H1 (cell line): ENCODE results near the gene MRPS5. TPM values are rescaled to one million over a fixed set of nuclear protein-coding genes. Genes with fewer than 3 reads are reported as not detected.

Experiments
- CTCF ChIA-PET: fragments of 300-600 bp; sonication (Branson Sonifier 250); formaldehyde crosslinking; loops from one replicate; lab custom pipeline; 2021; ENCODE audit not compliant: partially characterized antibody; lab: Charles Lee
- POLR2A ChIA-PET: fragments of 300-600 bp; sonication (Branson Sonifier 250); formaldehyde crosslinking; loops from one replicate; lab custom pipeline; 2021; ENCODE audit warnings: inconsistent platforms; ENCODE audit not compliant: partially characterized antibody; lab: Charles Lee
- DNase-seq, 2 experiments: peaks; one replicate each; pipeline versions ENCODE4 v3.0.0 to v3.0.0-alpha.2; 2010 to 2022; ENCODE audit warnings: low spot score in 2 of 2, low read depth in 1 of 2, mixed read lengths in 1 of 2
- FAIRE-seq: peaks from 2 replicates; lab custom pipeline; 2011; peaks lifted over from hg19 to GRCh38; lab: Jason Lieb, UNC
- H2AFZ ChIP-seq: 2 replicates; pipeline ENCODE4 v1.8.1; 2012; ENCODE audit warnings: low read length, inconsistent platforms
- H2AK5ac ChIP-seq: 2 replicates; pipeline ENCODE4 v1.6.1; 2013; ENCODE audit warnings: low read depth, low read length
- H2BK120ac ChIP-seq: replicated peaks from 2 replicates; pipeline ENCODE3; 2013; ENCODE audit warnings: low read depth, low read length, inconsistent platforms
- H2BK12ac ChIP-seq: 2 replicates; pipeline ENCODE4 v1.6.1; 2013; ENCODE audit warnings: low read depth, low read length
- H2BK15ac ChIP-seq: 2 replicates; pipeline ENCODE4 v1.6.1; 2013; ENCODE audit warnings: low read length
- H2BK20ac ChIP-seq: 2 replicates; pipeline ENCODE4 v1.6.1; 2013; ENCODE audit warnings: low read length
- H2BK5ac ChIP-seq: 2 replicates; pipeline ENCODE4 v1.6.1; 2013; ENCODE audit warnings: low read depth, low read length
- H3K14ac ChIP-seq: 2 replicates; pipeline ENCODE4 v1.6.1; 2013; ENCODE audit warnings: inconsistent platforms; ENCODE audit not compliant: insufficient read length
- H3K18ac ChIP-seq: 2 replicates; pipeline ENCODE4 v1.6.1; 2013; ENCODE audit warnings: low read length; ENCODE audit errors: extremely low read depth
- H3K23ac ChIP-seq: 2 replicates; pipeline ENCODE4 v1.6.1; 2013; ENCODE audit warnings: inconsistent platforms; ENCODE audit not compliant: insufficient read length
- H3K23me2 ChIP-seq: 2 replicates; pipeline ENCODE4 v1.6.1; 2013; ENCODE audit warnings: low read depth, low read length
- H3K27ac ChIP-seq: 2 replicates; pipeline ENCODE4 v1.6.1; 2011; ENCODE audit warnings: low read depth, low read length, inconsistent platforms
- H3K27me3 ChIP-seq, 4 experiments: replicated peaks in 1 of 4; 1 replicate in 1 of 4; 2 replicates in 3 of 4; pipeline versions ENCODE4 v1.6.1 to v1.8.1; 2011 to 2013; ENCODE audit warnings: low read length in 3 of 4, mild to moderate bottlenecking in 3 of 4, inconsistent platforms in 2 of 4, mixed read lengths in 2 of 4, moderate library complexity in 1 of 4; ENCODE audit not compliant: control insufficient read depth in 3 of 4, insufficient read depth in 3 of 4; ENCODE audit errors: extremely low read depth in 1 of 4
- H3K36me3 ChIP-seq, 4 experiments: 2 replicates each; pipeline versions ENCODE4 v1.6.1 to v1.8.1; 2011 to 2013; ENCODE audit warnings: mild to moderate bottlenecking in 4 of 4, low read length in 3 of 4, moderate library complexity in 2 of 4, control low read depth in 1 of 4, inconsistent platforms in 1 of 4; ENCODE audit not compliant: insufficient read depth in 4 of 4, control insufficient read depth in 2 of 4
- H3K4ac ChIP-seq: replicated peaks from 2 replicates; pipeline ENCODE3; 2013; ENCODE audit warnings: low read length, low read depth, mixed read lengths, inconsistent platforms; ENCODE audit not compliant: insufficient read length
- H3K4me1 ChIP-seq, 4 experiments: replicated peaks in 1 of 4; 1 replicate in 1 of 4; 2 replicates in 3 of 4; pipeline versions ENCODE4 v1.6.1 to v1.8.1; 2011 to 2013; ENCODE audit warnings: low read length in 3 of 4, inconsistent platforms in 2 of 4, mixed read lengths in 1 of 4; ENCODE audit not compliant: insufficient read depth in 4 of 4, control insufficient read depth in 3 of 4
- H3K4me2 ChIP-seq, 2 experiments: 2 replicates each; pipeline versions ENCODE4 v1.6.1 to v1.8.1; 2011 to 2013; ENCODE audit warnings: low read depth in 2 of 2, low read length in 2 of 2, control low read depth in 1 of 2, inconsistent platforms in 1 of 2, mild to moderate bottlenecking in 1 of 2; ENCODE audit not compliant: insufficient read depth in 1 of 2
- H3K4me3 ChIP-seq, 4 experiments: fragments of 200-600, 300-600 bp in 1 of 4; sonication (generic), shearing (Covaris generic), sonication (Bioruptor Twin) in 1 of 4; 2 replicates each; pipeline versions ENCODE4 v1.5.1 to v1.8.1; 2011 to 2016; ENCODE audit warnings: low read length in 4 of 4, low read depth in 3 of 4, control low read depth in 2 of 4, inconsistent platforms in 2 of 4, mild to moderate bottlenecking in 2 of 4, mixed read lengths in 1 of 4, moderate library complexity in 1 of 4; ENCODE audit not compliant: insufficient read depth in 2 of 4; ENCODE audit errors: extremely low read depth in 1 of 4
- H3K56ac ChIP-seq: replicated peaks from 2 replicates; pipeline ENCODE3; 2013; ENCODE audit warnings: low read depth, mild to moderate bottlenecking, mixed read lengths, low read length, inconsistent platforms; ENCODE audit not compliant: insufficient read length
- H3K79me1 ChIP-seq: 2 replicates; pipeline ENCODE4 v1.6.1; 2013; ENCODE audit warnings: low read depth, low read length, control low read depth
- H3K79me2 ChIP-seq, 2 experiments: 2 replicates each; pipeline versions ENCODE4 v1.6.1 to v1.8.1; 2012 to 2013; ENCODE audit warnings: low read length in 2 of 2, mild to moderate bottlenecking in 2 of 2, inconsistent platforms in 1 of 2; ENCODE audit not compliant: insufficient read depth in 2 of 2, control insufficient read depth in 1 of 2
- H3K9ac ChIP-seq, 4 experiments: replicated peaks in 1 of 4; 1 replicate in 1 of 4; 2 replicates in 3 of 4; pipeline versions ENCODE4 v1.6.1 to v1.8.1; 2011 to 2013; ENCODE audit warnings: low read depth in 3 of 4, low read length in 3 of 4, control low read depth in 2 of 4, mild to moderate bottlenecking in 2 of 4, moderate library complexity in 2 of 4, inconsistent platforms in 1 of 4; ENCODE audit errors: extremely low read depth in 1 of 4
- H3K9me3 ChIP-seq, 2 experiments: 2 replicates each; pipeline versions ENCODE4 v1.6.1 to v1.8.1; 2012 to 2013; ENCODE audit warnings: mild to moderate bottlenecking in 2 of 2, moderate library complexity in 2 of 2, control low read depth in 1 of 2, inconsistent platforms in 1 of 2, low read depth in 1 of 2, low read length in 1 of 2, mixed read lengths in 1 of 2; ENCODE audit not compliant: insufficient read depth in 2 of 2
- H4K20me1 ChIP-seq, 2 experiments: replicated peaks in 1 of 2; 2 replicates each; pipeline versions ENCODE3 to v1.8.1; 2011 to 2013; ENCODE audit warnings: inconsistent platforms in 2 of 2, low read length in 2 of 2, mild to moderate bottlenecking in 1 of 2; ENCODE audit not compliant: insufficient read depth in 2 of 2, control insufficient read depth in 1 of 2
- H4K5ac ChIP-seq: 2 replicates; pipeline ENCODE4 v1.6.1; 2013; ENCODE audit warnings: low read length, low read depth, mixed read lengths, inconsistent platforms; ENCODE audit not compliant: insufficient read length
- H4K8ac ChIP-seq: 2 replicates; pipeline ENCODE4 v1.8.0; 2013; ENCODE audit warnings: mild to moderate bottlenecking, moderate library complexity, low read length, inconsistent platforms; ENCODE audit not compliant: insufficient read depth; ENCODE audit errors: extremely low read depth
- H4K91ac ChIP-seq: replicated peaks from 2 replicates; pipeline ENCODE3; 2013; ENCODE audit warnings: low read length, mixed read lengths, inconsistent platforms; ENCODE audit not compliant: insufficient read length
- CREB1 ChIP-seq: IDR thresholded peaks from 2 replicates; pipeline ENCODE4 v1.6.1; 2012; ENCODE audit warnings: inconsistent platforms
- EZH2 ChIP-seq: fragments of 200-600 bp; sonication (generic); IDR thresholded peaks from 2 replicates; pipeline ENCODE4 v1.7.1; 2012; ENCODE audit warnings: low read depth, mild to moderate bottlenecking, moderate library complexity, low read length, inconsistent platforms; ENCODE audit not compliant: severe bottlenecking
- KDM4A ChIP-seq: IDR thresholded peaks from one replicate; pipeline ENCODE4 v1.7.1; 2012; ENCODE audit warnings: low read depth, mild to moderate bottlenecking, moderate library complexity, low read length, inconsistent platforms; ENCODE audit not compliant: severe bottlenecking
- POLR2A ChIP-seq, 2 experiments: IDR thresholded peaks; 1 replicate in 1 of 2; 2 replicates in 1 of 2; pipeline ENCODE4 v1.6.1; 2011; ENCODE audit warnings: low read depth in 2 of 2, low read length in 2 of 2, mild to moderate bottlenecking in 2 of 2; ENCODE audit errors: control extremely low read depth in 1 of 2
- RXRA ChIP-seq: IDR thresholded peaks from 2 replicates; pipeline ENCODE4 v1.6.1; 2011; ENCODE audit warnings: low read depth, mild to moderate bottlenecking, low read length, moderate library complexity; ENCODE audit not compliant: insufficient read depth
- SAP30 ChIP-seq: fragments of 300-600 bp; sonication (generic); IDR thresholded peaks from 2 replicates; pipeline ENCODE4 v1.7.1; 2012; ENCODE audit warnings: low read length, moderate library complexity, mild to moderate bottlenecking, inconsistent platforms; ENCODE audit not compliant: insufficient read depth, insufficient replicate concordance
- SUZ12 ChIP-seq: fragments of 200-600 bp; sonication (generic); IDR thresholded peaks from 2 replicates; pipeline ENCODE4 v1.6.1; 2012; ENCODE audit warnings: mild to moderate bottlenecking, inconsistent platforms, low read length, moderate library complexity, mixed read lengths
- WGBS, 2 experiments: shearing (Covaris generic) in 1 of 2; methylation state at CpG; one replicate each; pipeline versions ENCODE4 v1.1.6 to v1.1.7; 2013 to 2015; ENCODE audit warnings: low lambda C conversion rate in 2 of 2, mixed read lengths in 2 of 2, inconsistent platforms in 1 of 2, low coverage in 1 of 2, missing lambda C conversion rate in 1 of 2; ENCODE audit not compliant: insufficient replicate concordance in 2 of 2, insufficient coverage in 1 of 2, insufficient read length in 1 of 2; ENCODE audit errors: extremely low coverage in 1 of 2, missing lambda C conversion rate in 1 of 2; 5-methylcytosine and 5-hydroxymethylcytosine counted together
- polyA plus RNA-seq, 7 experiments: library from polyadenylated mRNA; depleted of rRNA in 3 of 7; stranded (reverse) in 5 of 7; unstranded in 2 of 7; fragments of >200 nt in 5 of 7; fragments of 200-250 nt in 2 of 7; gene quantifications; 1 replicate in 5 of 7; 2 replicates in 1 of 7; 4 replicates in 1 of 7; pipeline versions ENCODE4 v1.2.1 to v1.2.3, GENCODE V29; 2011 to 2013; ENCODE audit warnings: missing spikeins in 2 of 7, mixed read lengths in 2 of 7
- total RNA-seq: library from RNA; stranded (reverse); fragmentation: NEBNext Ultra II Directional; extraction: Animal tissue kit (Norgen Biotek cat#: 25700); gene quantifications from 2 replicates; pipeline ENCODE4 v1.2.1, GENCODE V29; 2021
- TF ChIP-seq, protein P1 (sequence below): IDR thresholded peaks from 2 replicates; pipeline ENCODE4 v1.6.1; 2012; ENCODE audit warnings: inconsistent platforms

Gene MRPS5
- total and polyA plus RNA-seq, 2 of the 8 experiments (the other 6 are each of a cell fraction or from before 2014, with no cell fraction given): 36.7 to 53.0 TPM

DNA sequence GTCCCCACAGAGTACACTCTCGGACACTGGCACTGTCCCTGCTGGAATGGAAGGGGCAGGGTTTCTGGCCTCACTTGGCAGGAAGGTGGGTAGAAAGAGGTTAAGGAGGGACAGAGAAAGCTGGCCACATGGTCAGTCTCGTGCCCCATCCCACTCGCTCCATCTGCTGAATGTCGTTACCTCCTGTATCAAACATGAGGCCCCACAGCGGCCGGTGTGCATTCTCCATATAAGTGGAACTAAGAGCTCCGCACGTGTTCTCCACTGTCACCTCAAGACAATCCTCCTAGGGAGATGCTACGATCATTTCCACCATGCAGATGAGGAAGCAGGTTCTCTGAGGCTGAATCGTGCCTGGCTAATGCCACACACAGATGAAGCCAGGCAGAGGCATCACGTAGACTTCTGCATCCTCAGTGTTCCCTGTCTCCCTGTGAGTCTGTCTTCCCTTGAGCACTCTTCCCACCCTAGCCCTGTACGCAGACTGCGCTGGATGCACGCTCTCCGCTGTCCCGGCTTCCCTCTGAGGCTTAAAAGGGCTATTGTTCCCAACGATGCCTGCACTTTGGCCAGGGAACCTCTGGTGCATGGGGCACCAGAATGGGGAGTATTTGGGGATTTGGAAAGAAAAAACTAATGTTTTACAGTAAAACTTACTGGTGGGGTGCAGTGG lies 61.0 kb downstream of the MRPS5 start:
- H3K9ac ChIP-seq: no peak overlapping the region
- H2BK12ac ChIP-seq: no peak overlapping the region
- no peaks in the 10 kb centered on the region for H3K36me3 ChIP-seq
- H3K23ac ChIP-seq: no peak overlapping the region
- H4K5ac ChIP-seq: no peak overlapping the region
- POLR2A ChIA-PET: no interaction called here
- H4K20me1 ChIP-seq: no peaks in the 10 kb centered on the region
- no peaks in the 10 kb centered on the region for H3K79me1 ChIP-seq
- no peak overlapping the region for H3K4me2 ChIP-seq
- DNase-seq (no peak), FAIRE-seq (no peak)
- H3K4me1 ChIP-seq: peaks cover 0 to 5% (median 0%) of the 10 kb centered on the region in 4 experiments; a peak in 1 of 7 replicates
- H2BK120ac ChIP-seq: no peak overlapping the region
- H3K27ac ChIP-seq: no peak overlapping the region
- 91% methylated on average over 17 of the region's 17 CpGs; no CpG with 5 or more reads in 1 of the 2 experiments for WGBS, 2 experiments
- CTCF ChIA-PET: interaction anchor here (0.9 kb wide), 1 partner anchor 18 kb away, joined by 3 read pairs; no protein-coding TSS in a partner anchor
- H2BK15ac ChIP-seq: no peak overlapping the region
- H3K4me3 ChIP-seq: no peak overlapping the region
- H2BK5ac ChIP-seq: no peak overlapping the region
- H2AK5ac ChIP-seq: no peak overlapping the region
- no peak overlapping the region for H3K56ac ChIP-seq
- no peak overlapping the region for H4K91ac ChIP-seq
- H3K18ac ChIP-seq: no peak overlapping the region
- no peak overlapping the region for H2BK20ac ChIP-seq
- no peaks in the 10 kb centered on the region for H3K23me2 ChIP-seq
- H3K27me3 ChIP-seq: no peaks in the 10 kb centered on the region
- no peak overlapping the region for H4K8ac ChIP-seq
- TF ChIP-seq CREB1 (no peak), EZH2 (no peak), KDM4A (no peak), SAP30 (no peak), SUZ12 (no peak), POLR2A (IDR thresholded peaks at IDR 0.05; ENCODE audit: control extremely low read depth in 1 of 2, low read depth in 2 of 2, low read length in 2 of 2) (no peak), RXRA (no peak)
- TF ChIP-seq, protein P1, sequence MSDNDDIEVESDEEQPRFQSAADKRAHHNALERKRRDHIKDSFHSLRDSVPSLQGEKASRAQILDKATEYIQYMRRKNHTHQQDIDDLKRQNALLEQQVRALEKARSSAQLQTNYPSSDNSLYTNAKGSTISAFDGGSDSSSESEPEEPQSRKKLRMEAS: no peak
- TF ChIP-seq, all 59 proteins: peak for 0
- Histone ChIP-seq H3K4ac (no peak overlapping the region), H2AFZ (no peak overlapping the region), H3K14ac (no peak overlapping the region), H3K9me3 (peaks cover 67 to 85% of the 10 kb centered on the region in 2 experiments), H3K79me2 (no peaks in the 10 kb centered on the region)
